ENCODE measurements around the gene LYRM2.

The LYRM2 gene

GRCh38 chr6:89590133-89590532 lies 48.4 kb downstream of the LYRM2 start:
- DNase-seq: no peak

GRCh38 chr6:89589297-89590025 lies 49.1 kb downstream of the LYRM2 start:
- DNase-seq: no peak

DNA sequence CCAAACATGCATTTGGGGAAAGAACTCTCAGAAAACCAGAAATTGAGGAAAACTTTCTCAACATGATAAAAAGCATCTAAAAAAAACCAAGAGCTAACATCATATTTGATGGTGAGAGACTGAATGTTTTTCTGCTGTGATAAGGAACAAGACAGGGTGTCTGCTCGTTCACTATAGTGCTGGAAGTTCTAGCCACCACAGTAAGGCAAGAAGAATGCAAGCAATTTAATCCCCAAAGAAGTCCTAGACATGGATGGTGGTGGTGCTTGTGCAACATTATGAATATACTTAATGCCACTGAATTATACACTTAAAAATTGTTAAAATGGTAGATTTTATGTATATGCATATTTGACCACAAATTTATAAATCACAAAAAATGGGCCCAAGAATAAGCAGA lies 53.4 kb downstream of the LYRM2 start:
- no peak for DNase-seq

GRCh38 chr6:89584539-89584938 lies 54.0 kb downstream of the LYRM2 start:
- DNase-seq: no peak

GRCh38 chr6:89583559-89583958 lies 55.0 kb downstream of the LYRM2 start:
- no peak for DNase-seq

DNA sequence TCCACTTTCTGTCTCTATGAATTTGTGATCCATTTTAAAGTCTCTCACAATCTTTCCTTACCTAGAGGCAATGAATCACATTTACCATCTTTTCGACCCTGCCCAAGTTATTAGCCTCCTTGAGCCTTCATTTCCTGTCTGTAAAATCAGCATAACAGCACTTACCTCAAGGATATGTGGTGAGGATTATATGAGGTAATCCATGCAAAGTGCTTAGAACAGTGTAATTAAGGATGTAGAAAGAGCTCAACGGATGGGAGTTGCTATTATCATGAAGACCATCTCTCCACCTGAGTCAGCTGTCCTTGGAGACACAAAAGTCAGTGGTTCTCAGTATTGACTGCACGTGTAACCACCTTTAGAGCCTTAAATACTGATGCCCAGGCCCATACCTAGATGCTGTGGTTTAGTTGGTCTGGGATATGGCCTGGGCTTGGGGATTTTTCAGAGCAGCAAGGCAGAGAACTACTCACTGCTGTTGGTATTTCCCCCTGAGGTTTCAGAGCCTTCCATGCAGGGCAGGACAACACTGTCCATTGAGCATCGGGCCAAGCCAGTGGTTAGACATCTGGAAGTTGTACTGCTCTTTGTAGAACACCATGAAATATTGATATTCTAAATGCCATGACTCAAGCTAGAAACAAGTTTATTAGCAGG lies 55.8 kb downstream of the LYRM2 start:
- no peak for DNase-seq

DNA sequence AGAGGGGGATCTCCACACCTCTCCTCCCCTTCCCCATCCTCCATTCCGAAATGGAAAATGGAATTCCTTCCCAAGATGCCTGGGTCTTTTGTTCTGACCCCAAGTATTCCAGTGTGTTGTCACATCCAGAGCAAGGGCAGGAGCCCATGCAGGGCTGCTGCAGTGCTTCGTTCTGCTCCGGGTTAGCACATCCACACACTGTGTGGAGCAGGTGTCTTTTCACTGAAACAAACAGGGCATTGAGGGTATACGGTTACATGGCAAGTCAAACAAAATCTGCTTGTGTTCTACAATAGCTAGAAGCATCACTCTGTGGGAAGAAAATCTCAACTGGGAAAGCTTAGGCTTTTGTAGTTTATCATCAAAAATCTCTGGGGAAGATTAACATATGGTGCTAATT lies 56.9 kb downstream of the LYRM2 start:
- no peak for DNase-seq

GRCh38 chr6:89580997-89581666 lies 57.4 kb downstream of the LYRM2 start:
- no peak for DNase-seq

GRCh38 chr6:89575562-89575960 lies 63.0 kb downstream of the LYRM2 start:
- no peak for DNase-seq

DNA sequence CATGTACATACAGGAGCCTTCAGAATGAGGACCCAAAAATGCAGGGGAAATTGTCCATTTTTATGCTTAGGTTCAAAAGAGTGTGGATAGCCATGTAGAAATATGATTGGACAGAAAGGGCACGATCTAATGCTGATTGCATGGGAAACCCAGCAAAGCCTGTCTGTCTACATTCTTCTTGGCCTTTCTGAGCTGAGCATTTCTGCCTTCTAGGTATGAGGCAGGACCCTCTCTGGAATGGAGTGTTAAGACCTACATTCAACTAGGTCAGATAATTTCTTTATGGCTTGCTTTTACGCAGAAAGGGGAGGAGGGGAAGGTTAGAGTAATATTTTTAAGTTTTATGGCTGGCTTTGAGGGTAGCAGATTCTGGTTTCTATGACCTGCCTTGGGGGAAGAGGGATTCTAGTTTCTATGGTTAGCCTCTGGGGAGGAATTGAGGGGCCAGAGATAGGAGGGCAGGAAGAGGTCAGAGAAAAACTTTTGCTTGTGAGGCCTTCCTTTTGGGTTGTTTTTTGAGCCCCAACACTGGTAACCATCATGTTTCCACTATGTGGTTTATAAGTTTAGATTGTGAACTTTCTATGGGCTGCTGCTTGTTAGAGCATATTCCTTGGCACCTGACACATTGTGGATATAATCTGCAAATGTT lies 63.5 kb downstream of the LYRM2 start:
- no peak for DNase-seq

- DNase-seq: no peak
Observed at GRCh38 chr6:89567630-89568390, 70.7 kb downstream of the LYRM2 start.

- DNase-seq: no peak
Observed at GRCh38 chr6:89566930-89567629, 71.5 kb downstream of the LYRM2 start.

DNA sequence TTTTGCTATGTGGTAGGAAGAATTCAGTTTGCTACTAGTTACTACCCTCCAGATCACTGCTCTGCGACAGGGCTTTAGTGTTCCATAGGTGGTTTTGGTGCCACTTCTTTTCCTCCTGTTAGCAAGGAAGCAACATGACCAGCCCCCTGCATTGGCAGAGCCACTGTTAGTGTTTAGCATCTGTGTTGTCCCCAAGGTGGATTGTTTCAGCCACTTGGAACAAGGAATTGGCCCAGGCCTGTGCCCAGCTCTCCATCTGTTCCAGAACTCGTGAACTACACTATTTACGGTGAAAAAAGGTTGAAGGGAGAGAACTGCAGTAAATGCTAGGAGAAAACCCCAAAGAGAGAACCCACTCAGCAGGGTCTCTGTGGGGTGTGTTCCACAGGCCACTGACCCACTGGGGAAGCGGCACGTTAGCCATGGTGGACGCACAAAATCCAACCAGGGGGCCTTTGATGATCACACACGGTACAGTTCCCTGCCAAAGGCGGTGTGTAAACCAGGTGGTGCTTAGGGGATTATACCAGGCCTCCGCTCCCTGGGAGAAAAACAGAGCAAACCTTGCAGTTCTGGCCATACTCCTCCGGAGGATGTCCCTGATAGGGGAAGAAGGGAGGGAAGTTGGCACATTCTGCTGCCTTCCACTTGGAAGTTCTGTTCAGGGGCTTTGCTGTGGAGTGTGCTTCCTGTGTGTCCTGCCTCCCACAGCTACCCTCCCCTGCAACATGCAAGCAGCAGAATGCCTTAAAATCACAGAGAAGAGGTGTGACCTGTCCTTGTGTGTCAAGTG lies 72.3 kb downstream of the LYRM2 start:
- DNase-seq: no peak

DNA sequence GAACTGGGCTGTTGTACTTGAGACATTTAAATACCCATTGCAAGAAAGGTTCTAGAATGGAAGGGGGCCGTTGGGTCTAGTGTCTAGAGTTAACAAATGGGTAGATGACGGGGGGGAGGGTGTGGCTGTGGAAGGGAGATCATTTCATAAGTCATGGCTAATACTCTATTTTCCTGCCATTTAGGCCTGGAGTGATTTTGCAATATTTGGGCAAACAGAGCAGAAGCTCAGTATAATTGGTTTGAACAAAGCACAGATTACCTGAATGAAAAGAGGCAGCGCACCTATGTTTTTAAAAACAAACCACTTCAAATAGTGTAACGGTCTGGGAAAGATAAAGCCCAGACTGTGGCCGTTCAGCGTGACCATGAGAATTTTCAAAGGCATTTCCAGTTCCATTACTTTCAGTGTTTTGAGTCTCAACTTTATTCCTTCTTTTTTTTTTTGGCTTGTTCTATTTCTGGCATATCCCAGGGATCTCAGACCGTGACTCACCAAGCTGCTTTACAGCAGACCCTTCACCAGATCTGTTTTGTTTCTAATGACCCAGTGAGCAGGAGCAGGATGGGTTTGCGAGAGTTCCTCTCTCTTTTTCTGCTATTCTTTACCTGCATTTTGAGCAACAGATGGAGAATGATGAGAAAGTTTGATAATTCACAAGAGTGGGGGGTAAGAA lies 73.7 kb downstream of the LYRM2 start:
- no peak for DNase-seq

DNA sequence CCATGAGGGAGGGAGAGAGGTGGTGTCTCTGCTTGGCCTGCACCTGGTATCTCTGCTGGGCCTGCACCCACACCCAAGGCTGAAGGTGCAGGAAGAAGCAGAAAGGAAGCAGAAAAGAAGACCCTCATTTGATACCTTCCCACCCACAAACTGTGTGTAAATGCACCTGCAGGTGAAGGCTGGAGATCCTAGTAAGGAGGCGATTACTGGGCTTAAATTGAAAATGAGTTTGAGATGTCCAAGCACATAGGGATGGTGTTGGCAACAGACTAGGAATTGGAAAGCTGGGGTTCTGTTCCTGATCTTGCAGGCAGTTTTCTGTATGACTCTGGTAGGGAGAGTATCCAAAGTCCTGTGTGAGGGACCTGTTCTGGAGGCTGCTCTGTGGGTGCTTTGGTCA lies 74.7 kb downstream of the LYRM2 start:
- DNase-seq: no peak

DNA sequence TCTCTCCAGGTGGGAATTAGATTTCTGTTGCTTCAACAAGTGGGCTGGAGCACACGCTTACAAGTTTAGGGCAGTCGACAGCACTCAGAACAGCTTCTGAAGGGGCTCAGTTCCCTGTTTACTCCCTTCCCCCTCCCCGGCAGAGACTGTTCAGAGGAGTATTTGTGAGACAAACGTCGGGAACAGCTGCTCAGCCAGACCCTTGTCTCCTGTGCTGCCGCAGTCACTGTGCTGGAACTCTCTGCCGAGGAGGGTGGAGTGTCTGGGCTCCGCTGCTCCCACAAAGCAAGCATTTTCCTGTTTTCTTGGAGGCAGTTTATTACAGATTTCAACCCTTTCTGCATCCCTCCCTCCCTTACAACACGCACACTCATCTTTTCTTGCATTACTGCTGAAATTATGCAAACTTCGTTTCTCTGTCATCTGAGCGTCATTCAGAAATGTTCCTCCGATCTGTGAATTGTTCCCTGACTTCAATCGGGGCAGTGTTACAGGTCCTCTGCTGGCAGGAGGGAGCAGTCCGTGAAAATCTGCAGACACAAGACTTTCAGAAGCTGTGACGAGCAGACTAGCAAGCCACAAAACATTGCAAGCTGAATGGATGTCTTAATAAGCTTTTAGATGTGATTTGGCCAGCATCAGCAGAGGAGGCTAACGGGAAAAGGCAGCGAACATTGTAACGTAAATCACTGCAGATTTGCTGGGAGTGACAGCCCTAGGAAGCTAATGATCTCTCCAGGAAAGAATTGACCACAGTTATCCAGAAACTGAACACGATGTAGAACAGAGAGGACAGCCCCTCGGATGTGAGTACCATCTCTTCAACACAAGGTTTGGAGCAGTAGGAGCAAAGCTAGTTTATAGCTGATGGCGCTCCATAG lies 76.2 kb downstream of the LYRM2 start:
- DNase-seq: no peak

DNA sequence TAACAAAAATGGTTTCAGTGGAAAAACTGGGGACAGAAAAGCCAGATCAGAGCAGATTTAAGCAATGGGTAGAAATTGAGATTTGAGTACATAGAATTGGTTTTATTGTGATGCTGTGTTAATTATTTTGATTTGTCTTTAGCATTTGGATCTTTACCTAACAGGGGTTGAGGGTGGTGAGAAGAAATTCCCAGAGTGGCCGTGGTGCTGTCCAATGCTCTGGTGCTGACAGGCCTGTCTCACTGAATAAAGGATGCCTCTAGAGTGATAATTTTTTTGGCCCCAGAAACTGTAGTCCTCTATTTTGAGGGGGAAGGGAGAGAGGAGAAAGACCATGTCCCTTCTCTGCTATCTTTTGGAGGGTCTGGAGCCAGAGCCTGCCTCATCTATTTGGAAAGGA lies 79.1 kb downstream of the LYRM2 start:
- DNase-seq: no peak

DNA sequence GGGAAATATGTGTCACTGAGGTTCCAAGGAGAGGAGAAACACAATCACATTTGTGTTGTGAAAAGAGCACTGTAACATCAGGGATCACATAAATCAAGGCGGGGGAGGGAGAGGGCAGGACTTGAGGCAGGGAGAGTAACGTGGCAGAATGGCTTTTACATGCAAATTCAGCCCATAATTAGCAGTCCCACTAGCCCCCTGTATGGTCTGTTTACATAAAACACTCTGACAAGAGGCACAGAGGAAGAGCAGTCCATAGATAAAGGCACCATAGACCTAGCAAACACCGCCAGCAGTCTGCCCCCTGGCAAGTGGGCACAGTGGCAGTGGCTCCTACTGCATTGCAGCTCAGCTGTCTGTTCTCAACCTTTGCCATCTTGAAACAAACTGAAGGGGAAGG lies 82.7 kb downstream of the LYRM2 start:
- no peak for DNase-seq

GRCh38 chr6:89555031-89555430 lies 83.5 kb downstream of the LYRM2 start:
- no peak for DNase-seq

DNA sequence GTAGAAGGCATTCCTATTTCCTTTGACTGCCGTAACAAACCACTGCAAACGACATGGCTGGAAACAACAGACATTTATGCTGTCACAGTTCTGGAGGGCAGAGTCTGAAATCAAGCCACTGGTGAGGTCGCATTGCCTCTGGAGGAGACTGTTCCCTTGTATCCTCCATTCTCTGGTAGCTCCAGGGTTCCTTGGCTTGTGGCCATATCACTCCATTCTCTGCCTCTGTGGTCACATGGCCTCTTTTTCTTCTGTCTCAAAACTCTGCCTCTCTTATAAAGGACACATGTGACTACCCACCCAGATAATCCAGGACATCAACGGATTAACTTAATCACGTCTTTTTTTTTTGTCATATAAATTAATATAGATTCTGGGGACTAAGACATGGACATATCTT lies 84.4 kb downstream of the LYRM2 start:
- DNase-seq: no peak

Measured in cortex of kidney (tissue), 1 donor.